CD4-positive, alpha-beta T cell treated with Interleukin-2 at 100 ng/mL for 4 hours (primary cell): ENCODE results near the gene CFAP57.
"Not testable (repeated sequence)": the region's sequence is repeated elsewhere in the genome, so short reads cannot be mapped to it uniquely, and the experiment has no call there.

Source experiments
- DNase-seq: peaks from one replicate; pipeline ENCODE4 v3.0.0-alpha.2; 2020; ENCODE audit warnings: low spot score

CFAP57 gene

GRCh38 chr1:43171876-43172526, at the start of gene CFAP57, which contains the start of gene EBNA1BP2:
CFAP57 (plus strand) TSS chr1:43172330; CDS start chr1:43172754, 424 bp downstream.
EBNA1BP2 (minus strand) TSS chr1:43172290; CDS start chr1:43172118, 172 bp downstream.
- DNase-seq = peak; percentile 95

GRCh38 chr1:43123031-43123430, 49.1 kb upstream of the CFAP57 start:
- DNase-seq = no peak

GRCh38 chr1:43128816-43129215, 43.3 kb upstream of the CFAP57 start:
- no peak for DNase-seq

GRCh38 chr1:43129426-43129825, 42.7 kb upstream of the CFAP57 start:
- DNase-seq = no peak

GRCh38 chr1:43134068-43134467, 38.1 kb upstream of the CFAP57 start:
- no peak for DNase-seq

GRCh38 chr1:43134640-43135039, 37.5 kb upstream of the CFAP57 start:
- DNase-seq = no peak

- no peak for DNase-seq
Measured at GRCh38 chr1:43135857-43136781, 36.0 kb upstream of the CFAP57 start.

- DNase-seq = no peak
Measured at GRCh38 chr1:43137445-43138052, 34.6 kb upstream of the CFAP57 start.

GRCh38 chr1:43139295-43139694, 32.8 kb upstream of the CFAP57 start:
- not testable (repeated sequence) for DNase-seq

GRCh38 chr1:43140010-43140409, 32.1 kb upstream of the CFAP57 start:
- no peak for DNase-seq

GRCh38 chr1:43140583-43140982, 31.5 kb upstream of the CFAP57 start:
- DNase-seq = no peak

- no peak for DNase-seq
Measured at GRCh38 chr1:43143441-43143888, 28.7 kb upstream of the CFAP57 start.

GRCh38 chr1:43144237-43144636, 27.9 kb upstream of the CFAP57 start:
- DNase-seq = no peak

GRCh38 chr1:43147625-43148327, 24.4 kb upstream of the CFAP57 start:
- DNase-seq = no peak

GRCh38 chr1:43149889-43150288, 22.2 kb upstream of the CFAP57 start:
- DNase-seq = no peak

- no peak for DNase-seq
Measured at GRCh38 chr1:43152866-43153265, 19.3 kb upstream of the CFAP57 start.

- DNase-seq = no peak
Measured at GRCh38 chr1:43153443-43153842, 18.7 kb upstream of the CFAP57 start.

- DNase-seq = no peak
Measured at GRCh38 chr1:43156026-43156425, 16.1 kb upstream of the CFAP57 start.

GRCh38 chr1:43165162-43165561, 7.0 kb upstream of the CFAP57 start:
- no peak for DNase-seq

GRCh38 chr1:43165765-43166164, 6.4 kb upstream of the CFAP57 start:
- DNase-seq = no peak

GRCh38 chr1:43171312-43171875, 736 bp upstream of the CFAP57 start:
- DNase-seq = no peak

GRCh38 chr1:43172527-43172972, 420 bp downstream of the CFAP57 start:
- peak; percentile 89 for DNase-seq
